ENCODE results near the gene FASN.

Gene FASN

DNA sequence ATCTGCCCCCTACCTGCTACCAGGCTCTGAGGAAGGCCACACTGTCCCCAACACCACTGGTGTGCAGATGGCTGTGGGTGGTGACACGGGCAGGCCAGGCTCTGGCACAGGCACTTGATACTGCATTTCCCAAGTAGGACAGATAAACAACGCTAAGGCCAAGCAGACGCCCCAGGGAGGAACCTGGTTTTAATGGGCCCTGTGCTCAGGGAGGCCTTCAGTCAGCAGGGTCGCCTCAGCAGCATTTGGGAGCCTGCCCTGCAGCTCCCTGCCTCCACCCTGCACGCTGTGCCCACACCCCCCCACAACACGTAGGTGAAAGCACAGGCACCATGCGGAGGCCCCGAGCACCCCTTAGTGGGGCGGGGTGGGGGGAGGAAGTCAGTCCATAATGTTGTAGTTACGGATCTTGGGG lies 3.3 kb upstream of the FASN start:
- no peak for DNase-seq

GRCh38 chr17:82100502-82101298 lies 2.7 kb upstream of the FASN start:
- DNase-seq, result no peak

GRCh38 chr17:82098939-82099763 lies 1.1 kb upstream of the FASN start:
- DNase-seq, result peak in 1 of 2 experiments; percentile 23

DNA sequence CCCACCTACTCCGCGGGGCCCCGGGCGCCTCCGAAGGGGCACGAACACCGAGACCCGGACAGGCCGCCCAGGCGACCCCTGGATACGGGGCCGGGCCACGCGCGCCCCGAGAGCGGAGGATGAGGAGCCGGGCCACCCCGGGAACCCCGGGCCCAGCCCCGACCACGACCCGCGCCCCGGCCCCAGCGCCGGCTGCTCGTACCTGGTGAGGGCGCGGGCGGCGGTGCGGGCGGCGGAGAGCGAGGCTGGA lies 192 bp downstream of the FASN start:
- DNase-seq, result no peak

DNA sequence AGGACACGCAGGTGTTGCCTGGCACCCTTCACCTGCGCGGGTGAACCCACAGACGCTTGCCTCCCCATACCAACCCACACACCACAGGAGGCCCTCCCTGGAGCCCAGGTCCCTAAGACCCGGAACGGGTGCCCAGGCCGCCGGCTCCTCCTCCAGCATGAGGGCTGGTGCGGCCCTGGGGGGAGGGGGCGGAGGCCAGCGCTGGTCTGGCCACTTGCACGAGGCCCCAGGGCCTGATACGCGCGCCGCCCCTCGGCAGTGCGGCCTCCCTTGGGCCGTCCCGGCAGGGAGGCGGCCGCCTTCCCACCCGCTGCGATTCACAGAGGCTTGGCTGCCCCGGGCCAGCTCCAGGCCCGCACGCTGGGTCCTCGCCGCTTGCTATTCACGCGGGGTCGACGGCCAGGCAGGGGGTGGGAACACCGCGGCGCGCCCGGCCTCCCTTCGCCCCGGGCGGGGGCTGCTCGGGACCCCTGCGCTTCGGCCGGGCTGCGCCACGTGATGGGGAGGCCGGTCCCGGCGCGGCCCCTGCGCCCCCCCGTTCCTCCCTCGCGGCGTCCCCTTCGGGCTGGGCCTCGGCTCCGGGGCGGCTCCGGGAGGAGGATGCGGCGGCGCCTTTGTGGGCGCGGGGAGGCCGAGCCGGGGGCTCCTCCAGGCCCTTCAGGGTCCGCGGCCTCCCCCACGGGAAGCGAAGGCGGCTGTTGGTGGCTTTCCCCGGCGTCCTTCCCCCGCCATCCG lies 685 bp downstream of the FASN start:
- DNase-seq, result peak; percentile 32 to 38

- DNase-seq, result no peak
These were observed 1.3 kb downstream of the FASN start for GRCh38 chr17:82096709-82097183.

- no peak for DNase-seq
These were observed 2.0 kb downstream of the FASN start for GRCh38 chr17:82095777-82096708.

DNA sequence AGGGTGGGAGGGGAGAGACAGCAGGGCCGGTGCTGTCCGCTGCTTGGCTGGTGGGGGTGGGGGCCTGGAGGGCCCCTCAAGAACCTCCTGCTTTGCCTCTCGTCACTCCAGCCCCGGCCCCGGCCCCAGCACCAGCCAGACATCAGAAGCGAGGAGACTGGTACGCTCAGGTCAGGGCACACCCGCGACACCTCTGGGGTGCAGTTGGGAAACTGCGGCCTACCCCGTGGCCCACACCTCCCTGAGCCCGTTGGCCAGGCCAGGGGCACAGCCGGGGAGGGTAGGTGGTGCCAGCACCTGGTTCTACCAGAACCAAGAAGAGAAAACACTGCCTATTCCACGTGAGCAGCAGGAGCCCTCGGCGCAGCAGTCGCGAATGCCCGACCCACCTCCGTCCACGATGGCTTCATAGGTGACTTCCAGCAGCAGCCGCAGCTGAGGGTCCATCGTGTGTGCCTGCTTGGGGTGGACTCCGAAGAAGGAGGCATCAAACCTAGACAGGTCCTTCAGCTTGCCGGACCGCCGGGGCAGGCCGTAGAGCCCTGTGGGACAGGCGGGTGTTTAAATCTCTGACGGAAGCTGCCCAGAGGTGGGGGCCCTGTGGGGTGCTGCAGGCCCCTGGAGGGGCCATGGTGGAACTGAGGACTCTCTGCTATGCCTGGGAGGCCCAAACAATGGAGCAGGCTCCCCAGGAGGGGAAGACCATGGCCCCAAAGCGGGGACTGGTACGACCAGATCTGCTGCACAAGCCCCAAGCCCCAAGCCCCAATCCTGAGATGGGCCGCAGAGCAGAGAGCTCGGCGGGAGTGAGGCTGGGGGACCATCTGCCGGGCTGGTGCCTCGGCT lies 2.9 kb downstream of the FASN start:
- no peak for DNase-seq

DNA sequence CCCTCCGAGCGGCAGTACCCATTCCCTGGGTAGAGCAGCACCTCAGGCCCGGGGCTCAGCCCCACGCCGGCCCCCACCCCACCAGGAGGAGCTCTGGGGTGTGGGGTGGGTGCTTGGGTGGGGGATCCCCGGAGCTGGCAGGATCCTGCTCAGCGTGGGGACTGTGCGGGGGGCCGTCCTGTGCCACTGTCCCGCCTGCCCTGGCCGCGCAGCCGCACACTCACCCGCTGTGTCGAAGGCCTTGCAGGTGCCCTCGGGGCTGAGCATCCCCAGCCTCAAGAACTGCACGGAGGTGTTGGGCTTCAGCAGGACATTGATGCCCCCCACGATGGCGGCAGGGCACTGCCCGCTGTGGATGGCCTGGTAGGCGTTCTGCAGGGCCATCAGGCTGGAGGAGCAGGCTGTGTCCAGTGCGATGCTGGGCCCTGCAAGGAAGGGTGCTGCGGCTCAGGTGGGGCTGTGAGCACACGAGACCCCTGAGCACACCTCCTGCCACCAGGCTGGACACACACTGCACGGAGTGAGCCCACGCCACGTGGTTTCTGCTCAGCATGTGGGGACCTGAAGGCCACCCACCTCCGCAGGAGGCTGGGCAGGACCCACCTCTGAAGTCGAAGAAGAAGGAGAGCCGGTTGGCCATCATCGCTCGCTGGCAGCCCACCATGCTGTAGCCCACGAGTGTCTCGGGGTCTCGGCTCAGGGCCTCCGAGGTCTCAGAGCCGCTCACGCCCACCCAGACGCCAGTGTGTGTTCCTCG lies 4.9 kb downstream of the FASN start:
- no peak for DNase-seq

- DNase-seq, result no peak
These were observed 5.4 kb downstream of the FASN start for GRCh38 chr17:82092628-82092994.

- DNase-seq, result no peak
These were observed 5.9 kb downstream of the FASN start for GRCh38 chr17:82092094-82092586.

DNA sequence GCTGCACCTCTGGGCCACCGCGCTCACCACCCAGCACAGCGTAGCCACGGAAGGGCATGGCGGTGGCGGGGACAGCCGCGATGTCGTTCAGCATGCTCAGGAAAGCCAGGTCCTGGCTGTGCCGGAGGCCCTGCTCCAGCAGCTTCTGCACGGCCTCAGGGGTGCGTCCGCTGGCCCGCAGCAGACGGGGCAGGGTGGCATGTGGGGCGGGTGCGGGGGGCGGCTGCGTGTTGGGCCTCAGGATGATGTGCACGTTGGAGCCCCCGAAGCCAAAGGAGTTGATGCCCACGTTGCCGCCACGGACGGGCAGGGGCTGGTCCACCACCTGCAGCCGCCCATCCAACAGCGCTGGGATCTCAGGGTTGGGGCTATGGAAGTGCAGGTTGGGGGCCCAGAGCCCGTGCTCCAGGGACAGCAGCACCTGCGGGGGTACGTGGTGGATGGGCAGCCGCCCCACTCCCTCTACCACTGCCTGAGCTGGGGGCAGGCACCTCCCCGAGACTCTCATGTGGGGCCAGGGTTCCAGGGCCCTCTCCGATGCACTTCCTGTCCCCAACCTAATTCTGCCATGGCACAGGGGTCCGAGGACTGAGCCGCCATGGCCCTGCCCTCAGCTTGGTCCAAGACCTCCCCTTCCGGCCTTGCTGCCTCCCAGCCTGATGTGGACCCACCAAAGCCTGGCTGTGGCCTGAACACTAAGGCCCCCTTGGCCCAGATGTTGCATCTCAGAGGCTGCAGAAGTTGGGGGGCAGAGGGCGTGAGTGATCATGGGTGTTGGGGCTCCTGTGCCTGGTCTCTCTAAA lies 6.6 kb downstream of the FASN start:
- no peak for DNase-seq

GRCh38 chr17:82090549-82091263 lies 7.3 kb downstream of the FASN start:
- DNase-seq, result no peak

DNA sequence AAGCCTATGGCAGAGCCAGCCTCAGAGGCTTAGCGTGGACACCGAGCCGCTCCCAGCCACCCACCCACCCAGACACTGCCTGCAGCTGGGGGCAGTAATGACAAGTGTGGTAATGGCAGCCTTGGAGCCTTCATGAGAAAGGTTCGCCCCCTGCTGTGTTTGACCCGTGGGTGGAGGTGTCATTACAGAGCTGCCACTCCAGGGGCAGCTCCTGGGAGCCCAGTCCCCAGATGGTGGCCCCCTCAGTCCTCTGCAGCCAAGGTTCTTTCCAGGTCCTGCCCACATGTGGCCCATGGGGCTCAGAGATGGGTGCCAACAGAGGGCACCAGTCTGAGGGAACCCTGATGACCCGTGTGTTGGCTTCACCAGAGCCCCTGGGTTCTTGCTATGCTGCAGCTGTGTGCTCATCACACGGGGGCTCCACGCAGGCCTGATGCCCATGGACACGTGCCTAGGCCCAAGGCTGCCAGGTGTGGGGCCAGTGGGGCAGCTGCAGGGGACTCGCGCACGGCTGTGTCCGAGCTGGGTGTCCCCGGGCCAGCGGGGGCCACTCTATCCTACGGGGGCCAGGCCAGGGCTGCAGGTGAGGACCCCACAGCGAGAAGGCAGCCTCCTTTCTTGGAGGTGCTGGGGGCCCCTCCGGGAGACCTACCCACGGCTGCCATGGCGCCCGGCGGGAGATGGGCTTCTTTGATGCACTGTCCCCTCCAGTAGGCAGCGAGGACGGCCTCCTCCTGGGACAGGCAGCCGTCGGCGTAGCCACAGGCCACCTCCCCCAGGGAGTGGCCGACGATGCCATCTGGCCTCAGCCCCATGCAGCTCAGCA lies 8.1 kb downstream of the FASN start:
- DNase-seq, result no peak

DNA sequence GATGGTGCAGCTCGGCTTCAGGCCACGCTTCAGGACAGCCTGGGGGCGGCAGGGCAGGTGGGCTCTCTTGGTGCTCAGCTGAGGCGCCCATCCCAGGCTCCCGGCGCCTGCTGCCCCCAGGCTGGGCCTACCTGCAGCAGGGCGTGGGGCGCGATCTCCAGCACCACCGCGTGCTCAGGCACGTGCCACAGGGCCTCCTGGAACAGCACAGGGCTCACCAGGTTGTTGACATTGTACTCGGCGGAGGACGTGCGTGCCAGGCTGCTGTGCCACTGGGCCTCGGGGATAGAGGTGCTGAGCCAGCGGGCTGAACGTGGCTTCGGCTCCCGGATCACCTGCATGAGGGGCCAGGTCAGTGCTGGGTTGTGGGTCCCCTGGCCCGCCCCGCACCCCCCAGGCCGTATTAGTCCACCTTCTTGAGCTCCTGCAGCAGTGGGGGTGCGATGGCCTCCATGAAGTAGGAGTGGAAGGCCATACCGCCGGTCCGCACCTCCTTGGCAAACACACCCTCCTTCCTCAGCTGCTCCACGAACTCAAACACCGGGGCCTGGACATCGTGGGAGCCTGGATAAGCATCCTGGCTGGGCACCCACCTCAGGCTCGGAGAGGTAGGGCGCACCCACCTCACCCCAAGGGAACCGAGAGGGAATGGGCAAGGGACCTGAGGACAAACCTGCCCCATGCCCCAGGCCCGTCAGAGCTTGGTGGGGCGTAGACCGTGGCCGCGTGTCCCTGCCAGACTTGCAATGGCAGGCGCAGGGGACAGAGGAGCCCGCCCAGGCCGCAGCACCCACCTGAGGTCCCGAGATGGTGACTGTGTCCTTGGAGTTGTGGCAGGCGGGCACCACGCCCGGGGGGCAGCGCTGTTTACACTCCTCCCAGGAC lies 9.0 kb downstream of the FASN start:
- no peak for DNase-seq

DNA sequence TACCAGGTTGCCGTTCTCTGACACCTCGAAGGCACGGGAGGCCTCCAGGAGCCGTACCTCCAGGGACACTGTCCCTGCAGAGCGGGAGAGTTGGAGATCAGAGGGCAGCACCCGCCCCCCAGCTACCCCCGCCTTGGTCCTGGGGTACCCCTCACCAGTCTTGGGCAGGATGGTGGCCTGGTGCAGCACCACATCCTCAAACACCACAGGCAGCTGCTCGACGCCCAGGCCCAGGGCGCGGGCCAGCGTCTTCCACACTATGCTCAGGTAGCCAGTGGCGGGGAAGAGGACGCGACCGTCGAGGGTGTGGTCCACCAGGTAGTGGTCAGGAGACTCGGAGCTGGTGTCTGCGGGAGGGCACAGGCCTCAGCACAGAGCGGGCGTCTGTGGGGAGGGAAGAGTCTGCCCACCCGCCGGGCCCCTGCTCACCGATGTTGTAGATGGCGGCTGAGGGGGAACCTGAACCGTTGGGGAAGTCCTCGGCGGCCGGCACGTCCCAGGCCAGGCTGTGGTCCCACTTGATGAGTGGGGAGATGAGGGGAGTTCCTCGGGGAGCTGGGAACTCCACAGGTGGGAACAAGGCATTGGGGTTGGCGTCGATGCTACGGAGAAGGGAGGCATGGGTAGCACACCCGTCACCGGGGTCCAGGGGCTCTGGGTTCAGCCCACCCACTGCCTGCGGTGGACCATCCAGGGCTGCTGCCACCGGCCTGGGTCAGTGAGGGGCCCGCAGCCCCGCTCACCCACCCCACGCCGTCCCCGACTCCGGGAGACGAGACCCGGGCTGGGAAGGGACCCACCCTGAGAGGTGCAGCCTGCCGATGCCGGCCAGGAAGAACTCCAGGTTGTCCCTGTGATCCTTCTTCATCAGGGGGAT lies 9.8 kb downstream of the FASN start:
- no peak for DNase-seq

Data from activated CD4-positive, alpha-beta T cell treated with anti-CD3 and anti-CD28 coated beads, Interleukin-2, amount 50 U/mL, for 48 hours (primary cell).